Stimulated activated naive CD4-positive, alpha-beta T cell (primary cell): ENCODE data around the gene CACNA2D3.
"Not testable (repeated sequence)": the region's sequence is repeated elsewhere in the genome, so short reads cannot be mapped to it uniquely, and the experiment has no call there.

Experiments
- DNase-seq, 6 experiments: peaks; one replicate each; lab custom pipeline; 2025; lab: John Stamatoyannopoulos, UW

CACNA2D3 gene

GRCh38 chr3:54631516-54632325 is 509.4 kb downstream of the CACNA2D3 start:
- no peak for DNase-seq

GRCh38 chr3:54632326-54632665 is 509.9 kb downstream of the CACNA2D3 start:
- DNase-seq, result peak in 1 of 6 experiments; percentile 0

- DNase-seq, result no peak
Measured at GRCh38 chr3:54632834-54633233, 510.5 kb downstream of the CACNA2D3 start.

GRCh38 chr3:54633444-54634121 is 511.2 kb downstream of the CACNA2D3 start:
- no peak for DNase-seq

- no peak for DNase-seq
Measured at GRCh38 chr3:54634122-54634469, 511.7 kb downstream of the CACNA2D3 start.

GRCh38 chr3:54639790-54640372 is 517.5 kb downstream of the CACNA2D3 start:
- DNase-seq, result not testable (repeated sequence)

GRCh38 chr3:54641226-54642014 is 519.1 kb downstream of the CACNA2D3 start:
- no peak for DNase-seq

GRCh38 chr3:54642147-54642546 is 519.8 kb downstream of the CACNA2D3 start:
- no peak for DNase-seq

- no peak for DNase-seq
Measured at GRCh38 chr3:54647721-54648120, 525.4 kb downstream of the CACNA2D3 start.

- no peak for DNase-seq
Measured at GRCh38 chr3:54649551-54649950, 527.2 kb downstream of the CACNA2D3 start.

- DNase-seq, result no peak
Measured at GRCh38 chr3:54653456-54654195, 531.3 kb downstream of the CACNA2D3 start.

GRCh38 chr3:54654776-54655175 is 532.4 kb downstream of the CACNA2D3 start:
- no peak for DNase-seq

- no peak for DNase-seq
Measured at GRCh38 chr3:54659347-54659746, 537.0 kb downstream of the CACNA2D3 start.

GRCh38 chr3:54660714-54661132 is 538.4 kb downstream of the CACNA2D3 start:
- no peak for DNase-seq

GRCh38 chr3:54661151-54661550 is 538.8 kb downstream of the CACNA2D3 start:
- no peak for DNase-seq

GRCh38 chr3:54663501-54664011 is 541.2 kb downstream of the CACNA2D3 start:
- DNase-seq, result no peak

- no peak for DNase-seq
Measured at GRCh38 chr3:54665016-54665600, 542.8 kb downstream of the CACNA2D3 start.

GRCh38 chr3:54668236-54668635 is 545.9 kb downstream of the CACNA2D3 start:
- no peak for DNase-seq

GRCh38 chr3:54670201-54671000 is 548.0 kb downstream of the CACNA2D3 start:
- DNase-seq, result no peak

- DNase-seq, result no peak
Measured at GRCh38 chr3:54671511-54671910, 549.2 kb downstream of the CACNA2D3 start.
